ENCODE measurements around the gene DDX28. TPM values are rescaled to one million over a fixed set of nuclear protein-coding genes. Genes with fewer than 3 reads are reported as not detected.
"Not testable (repeated sequence)": the region's sequence is repeated elsewhere in the genome, so short reads cannot be mapped to it uniquely, and the experiment has no call there.

DDX28 gene
- total RNA-seq, 2 donors from 2014 or later: 6.7 to 7.1 TPM

DNA sequence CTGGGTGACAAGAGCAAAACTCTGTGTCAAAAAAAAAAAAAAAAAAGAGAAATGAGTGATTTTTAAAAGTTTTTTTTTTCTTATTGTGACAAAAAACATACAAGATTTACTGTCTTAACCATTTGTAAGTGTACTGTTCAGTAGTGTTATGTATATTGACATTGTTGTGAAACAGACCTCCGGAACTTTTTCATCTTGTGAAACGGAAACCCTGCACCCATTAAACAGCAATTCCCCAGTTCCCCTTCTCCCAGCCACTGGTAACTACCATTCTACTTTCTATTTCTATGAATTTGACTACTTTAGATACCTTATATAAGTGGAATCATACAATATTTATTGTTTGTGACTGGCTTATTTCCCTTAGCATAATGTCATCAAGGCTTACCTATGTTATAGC is 18.8 kb upstream of the DDX28 start:
- DNase-seq (no peak), ATAC-seq (no peak)
- intact Hi-C loops (cut with DNase I, micrococcal nuclease): no loop called here

DNA sequence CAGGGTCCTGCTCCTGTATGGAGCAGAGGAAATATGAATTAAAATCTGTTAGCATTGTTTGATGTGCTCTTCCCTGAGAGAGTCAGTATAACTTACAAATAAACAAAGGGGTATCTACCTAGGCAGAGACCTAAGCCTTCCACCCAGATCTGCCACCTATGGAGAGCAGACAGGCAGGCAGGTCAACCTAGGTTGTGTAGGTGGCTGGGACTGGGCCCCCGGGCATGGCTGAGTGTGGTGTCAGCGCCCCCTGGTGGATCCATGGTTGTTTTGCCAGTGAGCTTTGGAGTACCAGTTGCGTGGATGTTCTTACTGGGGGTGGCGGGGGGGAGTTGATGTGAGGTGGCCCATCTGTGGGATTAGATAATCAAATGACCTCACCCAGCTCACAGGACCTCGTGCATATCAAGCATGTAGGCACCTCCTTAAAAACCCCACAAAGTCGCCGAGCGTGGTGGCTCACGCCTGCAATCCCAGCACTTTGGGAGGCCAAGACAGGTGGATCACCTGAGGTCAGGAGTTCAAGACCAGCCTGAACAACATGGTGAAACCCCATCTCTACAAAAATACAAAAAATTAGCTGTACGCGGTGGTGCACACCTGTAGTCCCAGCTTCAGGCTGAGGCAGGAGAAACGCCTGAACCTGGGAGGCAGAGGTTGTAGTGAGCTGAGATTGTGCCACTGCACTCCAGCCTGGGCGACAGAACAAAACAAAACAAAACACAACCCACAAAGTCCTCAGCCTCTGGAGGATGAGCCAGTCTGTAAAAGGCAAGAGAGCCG is 17.7 kb upstream of the DDX28 start:
- DNase-seq: peak; percentile 77 to 91
- intact Hi-C loops (cut with DNase I, micrococcal nuclease): no loop called here
- ATAC-seq: peak; percentile 99

DNA sequence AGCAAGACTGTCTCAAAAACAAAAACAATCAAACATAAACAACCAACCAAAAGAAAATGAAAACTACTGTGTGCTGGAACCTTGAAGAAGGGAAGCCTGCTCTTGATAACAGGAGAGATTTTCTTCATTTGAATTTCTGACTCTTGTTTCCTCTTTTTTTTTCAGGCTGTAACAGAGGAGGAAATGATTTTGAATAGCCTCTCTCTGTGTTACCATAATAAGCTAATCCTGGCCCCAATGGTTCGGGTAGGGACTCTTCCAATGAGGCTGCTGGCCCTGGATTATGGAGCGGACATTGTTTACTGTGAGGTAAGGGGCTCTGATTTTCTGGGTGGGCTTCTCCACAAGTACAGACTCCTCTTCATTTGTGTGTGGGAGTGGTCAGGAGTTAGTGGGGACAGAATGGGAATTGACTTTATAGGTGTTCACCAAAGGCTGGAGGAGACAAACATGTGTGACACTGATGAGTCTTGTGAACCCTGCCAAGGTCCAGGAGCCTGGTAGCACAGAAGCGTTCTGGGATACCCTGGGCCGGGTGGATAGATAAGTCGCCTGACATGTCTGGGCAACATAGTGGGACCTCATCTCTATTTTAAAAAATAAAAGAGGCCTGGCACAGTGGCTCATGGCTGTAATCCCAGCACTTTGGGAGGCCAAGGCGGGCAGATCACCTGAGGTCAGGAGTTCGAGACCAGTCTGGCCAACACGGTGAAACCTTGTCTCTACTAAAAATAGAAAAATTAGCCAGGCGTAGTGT is 15.0 kb upstream of the DDX28 start:
- intact Hi-C loops (cut with DNase I, micrococcal nuclease): no loop called here
- ATAC-seq: no peak
- DNase-seq: no peak

DNA sequence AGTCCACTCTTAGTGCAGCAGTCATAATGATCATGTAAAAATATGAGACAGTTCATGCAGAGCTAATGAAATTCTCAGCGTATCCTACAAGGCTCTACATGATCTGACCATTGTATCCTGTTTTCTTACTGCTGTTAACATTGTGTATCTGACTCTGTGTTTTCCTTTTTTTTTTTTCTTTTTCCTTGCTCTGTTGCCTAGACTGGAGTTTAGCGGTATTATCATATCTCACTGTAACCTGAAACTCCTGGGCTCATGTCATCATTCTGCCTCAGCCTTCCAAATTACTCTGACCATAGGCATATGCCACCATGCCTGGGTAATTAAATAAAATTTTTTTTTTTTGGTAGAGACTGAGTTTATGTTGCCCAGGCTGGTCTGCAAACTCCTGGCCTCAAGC is 12.2 kb upstream of the DDX28 start:
- DNase-seq (no peak), ATAC-seq (no peak)

DNA sequence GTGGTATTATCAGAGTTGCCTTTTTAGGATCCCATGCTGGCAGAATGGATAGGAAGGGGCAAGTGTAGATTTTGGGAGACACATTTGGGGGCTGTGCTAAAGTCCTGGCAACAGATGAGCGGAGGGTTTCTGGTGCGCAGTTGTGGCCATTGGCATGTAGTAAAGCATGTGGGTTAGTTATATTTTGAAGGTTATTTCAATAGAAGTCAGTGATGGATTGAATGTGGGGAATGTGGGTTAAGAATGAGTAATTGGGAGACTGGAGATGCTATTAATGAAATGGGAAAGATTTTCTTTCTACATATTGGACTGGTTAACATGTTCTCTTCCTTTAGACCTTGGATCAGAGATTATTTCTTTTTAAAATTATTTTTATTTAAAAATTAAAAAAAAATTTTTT is 10.1 kb upstream of the DDX28 start:
- no peak for DNase-seq
- ATAC-seq: no peak
- intact Hi-C loops (cut with DNase I, micrococcal nuclease): no loop called here

More for the DNA sequence above, 12.2 kb upstream of the DDX28 start:
- intact Hi-C loops (cut with DNase I, micrococcal nuclease): no loop called here

DNA sequence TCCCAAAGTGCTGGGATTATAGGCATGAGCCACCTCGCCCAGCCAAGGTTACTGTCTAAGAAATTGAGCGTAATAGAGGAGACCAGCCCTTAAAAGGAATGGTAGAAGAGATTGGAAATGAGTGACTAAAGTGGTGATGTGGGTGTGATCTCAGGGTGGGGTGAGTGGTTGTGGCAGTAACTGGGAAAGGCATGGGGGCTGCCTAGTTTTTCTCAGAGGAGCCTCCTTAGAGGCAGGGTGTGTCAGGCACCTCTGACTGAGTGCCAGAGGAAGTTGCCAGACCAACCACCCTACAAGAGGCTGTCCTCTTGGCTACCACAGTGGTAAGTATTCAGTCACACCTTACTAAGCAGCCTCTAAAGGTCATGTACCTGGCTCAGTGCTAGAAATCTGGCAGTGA is 8.9 kb upstream of the DDX28 start:
- ATAC-seq: peak; percentile 93

DNA sequence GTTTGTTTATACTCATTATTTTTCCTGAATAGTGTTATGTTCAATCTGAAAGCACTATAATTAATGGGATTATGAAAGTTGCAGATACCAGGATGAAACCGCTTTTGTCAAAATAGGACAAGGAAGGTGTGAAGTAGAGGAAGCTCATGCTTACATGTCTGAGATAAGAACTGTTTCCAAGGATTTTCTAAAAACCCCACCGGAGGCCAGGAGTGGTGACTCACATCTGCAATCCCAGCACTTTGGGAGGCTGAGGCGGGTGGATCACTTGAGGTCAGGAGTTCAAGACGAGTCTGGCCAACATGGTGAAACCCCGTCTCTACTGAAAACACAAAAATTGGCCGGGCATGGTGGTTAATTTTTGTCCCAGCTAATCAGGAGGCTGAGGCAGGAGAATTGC is 7.1 kb upstream of the DDX28 start:
- DNase-seq; ATAC-seq; intact Hi-C loops (cut with DNase I, micrococcal nuclease): not testable (repeated sequence)

More for the DNA sequence above, 8.9 kb upstream of the DDX28 start:
- intact Hi-C loops (cut with DNase I, micrococcal nuclease): no loop called here
- no peak for DNase-seq

DNA sequence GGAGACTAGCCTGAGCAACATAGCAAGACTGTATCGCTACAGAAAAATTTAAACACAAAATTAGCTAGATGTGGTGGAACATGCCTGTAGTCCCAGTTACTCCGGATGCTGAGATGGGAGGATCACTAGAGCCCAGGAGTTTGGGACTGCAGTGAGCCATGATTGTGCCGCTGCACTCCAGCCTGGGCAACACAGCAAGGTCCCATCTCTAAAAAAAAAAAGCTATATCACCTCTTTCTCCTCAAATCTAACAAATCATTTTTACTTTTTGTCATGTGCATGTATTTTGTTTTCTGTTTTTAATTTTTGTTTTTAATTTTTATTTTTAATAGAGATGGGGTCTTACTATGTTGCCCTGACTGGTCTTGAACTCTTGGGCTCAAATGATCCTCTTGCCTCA is 6.0 kb upstream of the DDX28 start:
- no peak for DNase-seq
- intact Hi-C loops (cut with DNase I, micrococcal nuclease): no loop called here
- ATAC-seq: no peak

DNA sequence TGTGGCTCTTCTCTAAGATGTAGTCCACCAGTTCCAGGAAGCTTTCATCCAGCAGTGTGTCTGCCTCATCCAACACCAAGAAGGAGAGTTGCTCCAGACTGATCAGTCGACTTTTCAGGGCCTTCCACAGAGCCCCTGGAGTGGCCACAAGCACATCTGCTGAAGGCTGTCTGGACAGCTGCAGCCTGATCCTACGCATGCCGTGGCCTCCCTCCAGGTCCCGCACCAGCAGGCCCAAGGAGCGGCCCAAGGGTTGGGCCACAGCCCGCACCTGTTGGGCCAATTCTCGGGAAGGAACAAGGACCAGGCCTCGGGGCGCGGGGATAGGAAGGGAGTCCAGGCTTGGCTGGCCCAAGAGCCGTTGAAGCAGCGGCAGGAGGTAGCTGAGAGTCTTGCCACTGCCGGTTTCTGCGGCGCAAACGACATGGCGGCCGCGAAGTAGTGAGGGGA is 729 bp downstream of the DDX28 start:
- DNase-seq (no peak), ATAC-seq (peak; percentile 2)
- intact Hi-C loops (cut with DNase I, micrococcal nuclease): no loop called here

DNA sequence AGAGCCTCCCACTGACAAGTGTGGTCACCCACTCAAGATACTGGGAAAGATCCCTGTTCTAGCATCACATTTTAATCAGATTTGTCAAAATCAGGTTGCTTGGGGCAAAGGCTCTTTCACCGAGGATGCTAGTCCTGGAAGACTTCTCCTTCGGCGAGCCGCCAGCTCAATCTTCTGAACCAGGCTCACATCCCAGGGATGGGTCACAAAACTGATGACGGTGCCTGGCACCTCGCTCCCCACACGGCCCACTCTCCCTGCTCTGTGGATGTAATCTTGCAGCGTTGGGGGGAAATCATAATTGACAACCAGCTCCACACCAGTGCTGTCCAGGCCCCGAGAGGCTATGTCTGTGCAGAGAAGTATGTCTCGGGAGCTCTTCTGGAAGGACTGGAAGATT is 1.5 kb downstream of the DDX28 start:
- intact Hi-C loops (cut with DNase I, micrococcal nuclease): no loop called here
- no peak for ATAC-seq
- no peak for DNase-seq

DNA sequence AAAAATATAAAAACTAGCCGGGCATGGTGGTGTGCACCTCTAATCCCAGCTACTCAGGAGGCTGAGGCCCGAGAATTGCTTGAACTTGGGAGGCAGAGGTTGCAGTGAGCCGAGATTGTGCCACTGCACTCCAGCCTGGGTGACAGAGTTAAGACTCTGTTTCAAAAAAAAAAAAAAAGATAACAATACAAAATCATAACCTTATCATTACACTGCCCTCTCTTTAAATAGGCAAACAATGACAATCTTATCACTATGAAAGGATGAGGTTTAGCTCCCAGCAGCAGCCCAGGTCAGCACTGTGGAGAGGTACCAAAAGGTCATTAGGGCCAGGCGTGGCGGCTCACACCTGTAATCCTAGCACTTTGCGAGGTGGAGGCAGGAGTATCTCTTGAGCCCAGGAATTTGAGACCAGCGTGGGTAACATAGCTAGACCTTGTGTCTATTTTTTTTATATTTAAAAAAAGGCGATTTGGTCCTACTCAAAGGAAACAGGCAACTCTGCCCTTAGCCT is 3.8 kb downstream of the DDX28 start:
- no peak for ATAC-seq
- no peak for DNase-seq
- intact Hi-C loops (cut with DNase I, micrococcal nuclease): no loop called here

DNA sequence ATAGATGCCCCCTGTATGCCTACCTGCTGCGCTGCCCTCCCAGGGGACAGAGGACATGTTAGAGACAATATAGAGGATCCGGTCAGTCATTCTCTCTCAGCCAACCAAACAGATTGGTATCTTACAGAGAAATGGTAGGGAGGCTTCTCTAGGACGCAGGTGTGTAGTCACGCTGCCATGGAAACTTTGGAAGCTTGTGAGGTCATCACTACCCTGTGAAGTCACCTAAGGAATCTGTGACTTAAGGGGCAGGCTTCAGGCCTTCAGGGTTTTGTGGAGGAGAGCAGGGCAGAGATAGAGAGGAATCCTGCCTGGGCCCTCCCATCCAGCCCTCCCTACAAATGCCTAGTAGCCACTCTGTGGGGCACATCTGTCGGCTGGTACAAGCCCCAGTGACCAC is 7.4 kb downstream of the DDX28 start, which contains the start of gene DPEP2NB:
TSS of gene DPEP2NB (minus strand) at position 231 of the 400 bp plus-strand sequence. CDS start at position 90, 141 bp downstream.
- intact Hi-C loops (cut with DNase I, micrococcal nuclease): no loop called here
- ATAC-seq (no peak), DNase-seq (no peak)

DNA sequence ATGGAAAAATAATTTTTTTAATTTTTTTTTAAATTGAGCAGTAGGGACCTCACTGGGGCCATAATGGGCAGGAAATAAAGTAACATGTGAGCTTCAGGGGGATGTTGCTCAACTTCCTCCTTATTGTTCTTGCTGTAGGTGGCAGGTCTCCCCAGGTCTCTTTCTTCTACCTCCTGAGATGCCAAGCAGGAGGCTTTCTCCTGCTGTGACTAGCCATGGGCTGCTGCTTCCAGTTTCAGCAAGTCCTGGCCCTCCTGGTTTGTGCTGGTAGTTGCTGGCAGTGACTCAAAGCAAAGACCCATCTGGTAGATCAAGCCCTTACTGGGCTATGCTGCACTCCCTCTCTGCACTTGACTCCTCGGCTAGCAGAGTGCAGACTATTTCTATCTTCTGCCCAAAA is 9.6 kb downstream of the DDX28 start:
- no peak for ATAC-seq
- intact Hi-C loops (cut with DNase I, micrococcal nuclease): no loop called here
- no peak for DNase-seq

DNA sequence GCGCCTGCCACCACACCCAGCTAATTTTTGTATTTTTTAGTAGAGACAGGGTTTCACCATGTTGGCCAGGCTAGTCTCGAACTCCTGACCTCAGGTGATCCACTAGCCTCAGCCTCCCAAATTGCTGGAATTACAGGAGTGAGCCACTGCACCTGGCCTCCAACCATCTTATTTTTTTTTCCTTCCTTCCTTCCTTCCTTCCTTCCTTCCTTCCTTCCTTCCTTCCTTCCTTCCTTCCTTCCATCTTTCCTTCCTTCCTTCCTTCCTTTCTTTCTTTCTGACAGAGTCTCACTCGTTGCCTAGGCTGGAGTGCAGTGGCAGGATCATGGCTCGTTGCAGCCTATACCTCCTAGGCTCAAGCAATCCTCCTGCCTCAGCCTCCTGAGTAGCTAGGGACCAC is 13.2 kb downstream of the DDX28 start:
- intact Hi-C loops (cut with DNase I, micrococcal nuclease); ATAC-seq; DNase-seq: not testable (repeated sequence)

DNA sequence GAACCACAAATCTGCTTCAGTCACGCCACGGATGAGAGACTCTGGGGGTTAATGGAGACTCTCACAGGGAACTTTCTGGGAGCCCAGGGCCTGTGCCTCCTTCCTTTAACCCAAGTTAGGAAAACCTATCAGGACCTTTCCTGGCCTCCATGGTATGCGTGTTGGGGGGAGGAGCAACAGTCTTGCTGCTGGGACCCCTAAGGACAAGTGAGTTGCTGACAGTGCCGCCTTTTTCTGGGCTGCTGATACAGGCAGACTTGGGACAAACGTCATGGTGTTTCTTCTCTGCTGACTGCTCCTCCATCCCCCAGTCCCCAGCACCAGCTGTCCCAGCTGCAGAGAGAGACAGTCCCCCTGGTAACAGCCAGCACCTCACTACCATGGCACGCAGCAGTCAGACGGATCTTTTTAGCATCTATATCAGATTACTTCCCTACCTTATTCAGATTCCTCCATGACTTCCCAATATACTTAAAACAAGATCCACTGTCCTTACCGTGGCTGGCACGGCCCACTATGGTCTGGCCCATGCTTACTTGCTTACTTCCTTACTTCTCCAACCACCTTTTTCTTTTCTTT is 13.8 kb downstream of the DDX28 start:
- DNase-seq: no peak
- intact Hi-C loops (cut with DNase I, micrococcal nuclease): no loop called here
- no peak for ATAC-seq

DNA sequence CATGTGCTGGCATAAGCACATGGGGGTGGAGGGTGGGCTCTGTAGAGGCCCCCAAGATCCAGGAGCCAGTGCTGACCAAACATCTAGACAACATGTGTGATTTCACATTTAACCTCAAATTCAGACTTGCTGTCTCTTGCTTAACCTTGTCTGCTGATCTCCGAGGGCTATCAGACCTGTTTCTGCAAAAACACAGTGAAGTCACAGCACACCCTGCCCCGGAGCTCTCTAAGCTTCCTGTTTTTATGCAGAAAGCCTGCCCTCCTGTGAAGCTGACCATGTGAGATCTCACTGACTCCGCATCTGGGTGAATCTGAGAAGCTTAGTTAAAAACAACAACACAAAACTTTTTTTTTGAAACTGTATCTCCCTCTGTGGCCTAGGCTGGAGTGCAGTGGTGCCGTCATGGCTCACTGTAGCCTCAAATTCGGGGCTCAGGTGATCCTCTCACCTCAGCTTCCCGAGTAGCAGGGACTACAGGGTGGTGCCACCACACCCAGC is 17.2 kb downstream of the DDX28 start:
- DNase-seq (peak in 1 of 2 donors; percentile 46), ATAC-seq (peak; percentile 33)
- intact Hi-C loops (cut with DNase I, micrococcal nuclease): no loop called here

DNA sequence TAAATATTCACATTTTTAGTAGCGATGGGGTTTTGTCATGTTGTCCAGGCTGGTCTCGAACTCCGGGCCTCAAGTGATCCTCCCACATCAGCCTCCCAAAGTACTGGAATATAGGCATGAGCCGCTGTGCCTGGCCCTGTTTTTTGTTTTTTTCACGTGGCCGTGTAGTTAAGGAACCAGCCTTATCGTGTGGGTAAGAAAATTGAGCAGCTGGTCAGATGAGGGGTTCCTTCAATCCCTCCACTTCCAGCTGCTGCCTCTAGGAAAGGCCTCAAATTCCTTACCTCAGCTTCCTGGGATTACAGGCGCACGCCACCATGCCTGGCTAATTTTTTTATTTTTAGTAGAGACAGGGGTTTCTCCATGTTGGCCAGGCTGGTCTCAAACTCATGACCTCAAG is 17.8 kb downstream of the DDX28 start:
- DNase-seq: no peak
- ATAC-seq: no peak
- intact Hi-C loops (cut with DNase I, micrococcal nuclease): no loop called here

DNA sequence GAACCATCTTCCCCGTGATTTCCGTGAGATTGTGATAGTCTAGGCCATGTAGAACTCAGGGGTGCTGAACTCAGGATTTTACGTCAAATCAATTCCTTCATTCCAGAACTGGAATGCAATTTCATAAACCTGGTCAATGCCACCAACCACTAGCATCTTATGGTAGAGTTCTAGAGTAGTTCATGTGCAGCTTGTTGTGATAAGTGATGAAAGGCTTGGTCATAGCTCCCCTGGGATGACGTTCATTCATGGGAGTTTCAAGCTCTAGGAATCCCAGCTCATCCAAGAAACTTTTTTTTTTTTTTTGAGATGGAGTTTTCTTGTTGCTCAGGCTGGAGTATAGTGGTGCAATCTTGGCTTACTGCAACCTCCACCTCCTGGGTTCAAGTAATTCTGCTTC is 20.0 kb downstream of the DDX28 start:
- ATAC-seq: no peak
- intact Hi-C loops (cut with DNase I, micrococcal nuclease): no loop called here
- DNase-seq: no peak

DNA sequence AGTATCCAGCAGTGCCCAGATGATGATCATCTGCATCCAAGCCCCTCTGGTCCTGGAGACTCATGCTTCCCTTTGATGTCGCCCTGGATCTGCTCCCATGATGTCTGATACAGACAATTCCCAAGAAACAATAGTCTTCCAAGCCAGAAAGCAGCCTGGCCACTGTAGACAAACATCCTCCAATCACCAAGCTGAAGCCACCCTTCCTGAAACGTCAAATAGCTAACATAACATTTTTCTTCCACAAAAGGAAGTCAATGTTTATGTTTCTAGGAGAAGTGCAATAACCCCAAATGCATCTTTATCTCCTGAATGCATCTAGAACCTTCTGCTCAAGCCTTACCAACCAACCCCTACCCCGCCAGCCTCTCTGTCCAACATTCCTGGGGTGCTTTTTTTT is 22.6 kb downstream of the DDX28 start:
- ATAC-seq (no peak), DNase-seq (no peak)
- intact Hi-C loops (cut with DNase I, micrococcal nuclease): no loop called here
